ENCODE results near the gene HLA-DOB.

HLA-DOB gene

GRCh38 chr6:32816746-32817204, at the start of gene HLA-DOB:
TSS of gene HLA-DOB (minus strand) at chr6:32817002. CDS start at chr6:32816951, 51 bp downstream.
- DNase-seq = no peak

DNA sequence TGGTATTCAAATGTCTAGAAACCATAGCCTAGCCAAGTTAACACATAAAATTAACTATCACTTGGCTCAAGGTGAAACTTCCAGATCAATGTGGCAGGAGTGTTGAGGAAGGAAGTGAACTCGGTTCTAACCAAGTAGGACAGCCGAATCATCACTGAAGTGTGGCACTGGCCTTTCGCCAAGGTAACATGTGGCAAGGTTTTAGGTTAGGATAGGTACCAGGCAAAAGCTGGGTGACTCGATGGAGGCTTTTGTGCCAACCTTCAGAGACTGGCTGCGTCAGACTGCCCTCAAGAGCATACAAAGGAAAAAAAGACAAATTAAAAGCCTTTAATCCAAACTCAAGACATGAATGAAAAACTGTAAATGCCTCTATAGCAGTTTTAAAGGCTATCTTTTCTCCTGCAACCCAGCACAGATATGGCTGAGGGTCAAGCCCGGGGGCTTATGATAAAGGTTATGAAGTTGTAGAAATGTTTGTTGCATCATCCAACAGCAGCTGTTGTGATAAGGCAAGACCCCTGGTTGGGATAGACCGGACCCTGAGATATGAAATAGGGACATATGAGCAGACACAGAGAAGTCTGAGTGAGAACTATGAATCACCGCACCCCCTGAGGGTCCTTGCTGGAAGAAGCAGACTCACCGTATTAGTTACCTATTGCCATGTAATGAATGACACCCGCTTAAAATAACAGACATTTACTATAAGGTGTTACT, 49.1 kb upstream of the HLA-DOB start:
- no peak for DNase-seq

- DNase-seq = no peak
These were observed 45.9 kb upstream of the HLA-DOB start for GRCh38 chr6:32862725-32863124.

- DNase-seq = no peak
These were observed 43.9 kb upstream of the HLA-DOB start for GRCh38 chr6:32860674-32861073.

- DNase-seq = no peak
These were observed 41.4 kb upstream of the HLA-DOB start for GRCh38 chr6:32858194-32858593.

- DNase-seq = no peak
These were observed 40.5 kb upstream of the HLA-DOB start for GRCh38 chr6:32857156-32857891.

DNA sequence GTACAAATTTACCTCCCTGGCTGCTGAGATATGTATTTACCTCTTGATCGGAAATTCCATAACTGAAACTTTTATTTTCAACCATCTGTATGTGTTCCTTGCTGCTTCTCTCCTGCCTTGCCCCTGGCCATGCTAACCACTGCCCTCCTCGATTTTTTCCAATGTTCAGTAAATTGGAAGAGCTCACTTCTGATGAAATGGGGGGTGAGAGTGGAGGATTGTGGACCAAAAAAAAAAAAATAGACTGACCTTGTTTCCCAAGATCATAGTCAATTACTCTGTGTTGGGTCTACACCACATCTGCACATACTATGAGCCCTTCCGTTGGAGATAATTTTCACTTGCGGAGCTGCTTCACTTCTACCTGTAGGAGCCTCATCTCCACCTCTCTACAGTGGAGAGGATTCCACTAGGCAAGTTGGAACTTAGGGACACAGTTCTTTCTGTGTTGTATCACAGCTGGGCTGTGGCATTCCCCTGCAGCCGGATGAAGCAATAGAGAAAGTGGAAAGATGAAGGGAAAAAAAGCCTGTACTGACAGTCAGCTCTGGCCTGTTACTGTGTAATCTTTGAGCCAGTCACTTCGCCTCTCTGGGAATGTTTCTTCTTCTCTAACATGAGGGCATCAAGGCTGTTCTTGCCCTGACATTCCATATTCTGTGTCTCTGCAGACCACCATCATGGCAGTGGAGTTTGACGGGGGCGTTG, 38.8 kb upstream of the HLA-DOB start:
- DNase-seq = no peak

DNA sequence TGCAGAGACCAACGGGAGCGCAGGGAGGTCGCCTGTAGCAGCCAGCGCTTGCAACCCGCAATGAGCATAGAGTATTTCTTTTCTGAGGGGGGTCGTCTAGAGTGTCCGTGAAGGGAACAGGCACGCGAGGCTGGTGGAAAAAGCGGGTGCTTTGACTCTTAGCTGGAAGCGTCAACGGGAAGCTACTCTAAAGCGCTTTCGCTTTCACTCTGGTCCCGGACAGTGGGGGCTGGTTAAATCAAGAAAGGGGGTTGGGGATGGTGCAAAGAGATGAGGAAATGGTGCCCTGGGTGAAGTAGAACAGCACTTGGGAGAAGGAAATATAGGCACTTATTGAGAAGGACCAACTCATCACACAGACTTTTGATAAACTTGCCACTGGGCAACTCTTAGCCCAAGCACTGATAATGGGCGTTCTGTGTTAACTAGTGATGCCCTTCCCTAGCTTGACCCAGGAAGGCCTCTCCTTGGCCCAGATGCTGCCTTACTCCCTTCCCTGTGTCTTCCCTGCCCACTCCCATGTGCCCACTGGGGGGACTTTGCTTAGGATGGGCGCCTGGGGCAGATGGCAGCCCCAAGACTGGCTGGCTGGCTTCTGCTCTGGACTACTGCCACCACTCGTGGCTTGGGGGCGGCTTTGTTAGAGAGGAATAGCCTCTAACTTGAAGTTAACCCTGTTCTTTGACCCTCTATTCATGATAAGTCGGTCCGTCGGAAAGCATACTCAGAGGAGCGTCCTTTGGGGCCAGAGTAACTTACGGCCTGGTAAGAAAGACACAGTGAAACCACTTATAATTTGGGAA, 37.8 kb upstream of the HLA-DOB start:
- DNase-seq = no peak

- DNase-seq = peak; percentile 89 to 90
These were observed 37.0 kb upstream of the HLA-DOB start, which contains the start of the genes PSMB9 and TAP1 for GRCh38 chr6:32853541-32854375. TSS of gene PSMB9 (plus strand) at chr6:32854192. CDS start at chr6:32854230, 38 bp downstream. TSS of gene TAP1 (minus strand) at chr6:32853704. CDS start at chr6:32853636, 68 bp downstream.

DNA sequence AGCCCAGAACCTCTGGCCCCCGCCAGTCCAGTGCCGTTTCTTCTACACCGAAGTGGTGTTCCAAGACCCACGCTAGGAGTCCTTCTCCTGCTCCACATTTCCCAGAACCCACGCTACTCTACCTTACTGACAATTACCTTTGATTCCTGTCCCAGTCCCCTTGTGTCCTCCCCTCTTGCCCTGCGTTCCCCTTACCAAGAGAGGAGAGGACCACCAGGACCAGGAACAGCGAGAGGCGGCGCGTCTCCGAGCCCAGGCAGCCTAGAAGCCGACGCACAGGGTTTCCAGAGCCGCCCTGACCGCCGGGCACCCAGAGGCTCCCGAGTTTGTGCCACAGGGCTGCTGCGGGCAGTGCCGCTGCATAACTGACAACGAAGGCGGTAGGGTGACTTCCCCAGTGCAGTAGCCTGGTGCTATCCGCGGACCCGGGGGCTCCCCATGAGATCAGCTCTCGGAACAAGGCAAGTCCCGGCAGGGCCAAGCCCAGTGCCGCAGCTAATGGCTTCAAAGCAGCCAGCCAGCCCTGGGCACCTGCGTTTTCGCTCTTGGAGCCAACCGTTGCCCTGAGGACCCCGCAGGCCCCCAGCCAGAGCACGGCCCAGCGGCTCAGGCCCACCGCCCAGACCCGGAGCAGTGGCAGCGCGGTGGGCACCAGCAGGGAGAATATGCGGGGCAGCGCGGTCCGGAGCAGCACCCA, 36.2 kb upstream of the HLA-DOB start:
- peak in 1 of 2 experiments; percentile 49 for DNase-seq

DNA sequence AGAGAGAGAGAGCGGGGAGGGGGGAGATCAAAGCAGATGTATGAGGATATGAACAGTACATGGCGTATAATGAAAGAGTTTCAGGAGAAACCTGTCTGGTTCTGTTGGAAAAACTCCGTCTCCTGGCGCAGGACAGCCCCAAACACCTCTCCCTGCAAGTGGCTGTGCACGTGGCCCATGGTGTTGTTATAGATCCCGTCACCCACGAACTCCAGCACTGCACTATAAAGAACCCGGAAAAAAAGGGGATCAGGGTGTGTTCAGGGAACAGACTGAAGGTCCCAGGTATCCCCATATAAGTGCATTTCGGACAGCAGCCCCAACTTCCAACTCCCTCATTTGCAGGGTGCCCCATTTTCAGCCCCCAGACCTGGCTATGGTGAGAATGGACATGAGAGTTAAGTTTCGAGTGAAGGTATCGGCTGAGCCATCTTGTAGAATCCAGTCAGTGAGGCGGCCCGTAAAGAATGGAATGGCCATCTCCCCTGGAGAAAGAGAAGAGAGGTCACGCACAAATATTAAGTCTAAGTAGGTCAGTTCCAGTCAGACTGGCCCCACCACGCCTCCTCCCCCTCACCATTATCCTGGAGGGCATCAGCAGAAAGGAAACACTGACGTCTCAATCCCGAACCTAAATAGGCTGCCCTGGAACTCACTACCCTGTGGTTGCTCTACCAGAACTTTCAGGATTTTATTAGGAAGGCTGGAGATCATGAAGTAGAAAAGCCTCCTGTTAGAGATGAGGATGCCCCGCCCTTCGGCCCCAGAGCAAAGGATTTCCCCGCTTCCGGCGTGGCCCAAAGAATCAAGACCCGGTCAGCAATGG, 35.4 kb upstream of the HLA-DOB start:
- no peak for DNase-seq

DNA sequence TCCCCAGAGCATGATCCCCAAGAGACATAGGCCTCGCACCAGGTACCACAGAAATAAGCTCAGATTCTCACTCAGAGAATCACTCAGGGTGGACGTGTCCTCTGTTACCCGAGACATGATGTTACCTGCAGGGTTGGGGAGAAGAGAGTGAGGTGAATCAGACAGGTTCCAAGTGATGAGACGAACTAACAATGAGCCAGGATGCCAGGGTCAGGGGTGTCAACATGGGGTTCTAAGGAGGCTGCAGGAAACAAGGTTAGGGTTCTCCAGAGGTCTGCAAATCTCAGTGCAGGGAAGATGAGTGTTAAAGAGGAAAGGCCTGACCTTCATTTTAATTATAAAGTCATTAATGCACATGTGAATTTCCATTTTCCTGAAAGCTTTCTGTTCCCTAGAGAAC, 34.2 kb upstream of the HLA-DOB start:
- DNase-seq = no peak

DNA sequence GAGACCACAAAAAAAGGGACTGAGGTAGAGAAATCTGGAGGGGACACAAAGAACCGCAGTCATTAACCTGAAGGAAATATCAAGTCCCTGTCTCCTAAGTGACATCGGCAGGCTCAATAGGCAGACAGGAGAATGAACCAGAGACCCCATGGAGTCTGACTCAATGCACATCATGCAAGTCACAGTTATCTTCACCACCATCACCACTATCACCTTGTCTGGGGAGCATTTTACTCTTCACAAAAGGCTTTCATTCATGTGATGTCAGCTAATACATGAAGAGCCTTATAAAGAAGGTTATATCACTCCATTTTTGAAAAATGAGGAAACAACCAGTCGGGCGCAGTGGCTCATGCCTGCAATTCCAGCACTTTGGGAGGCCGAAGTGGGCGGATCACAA, 32.3 kb upstream of the HLA-DOB start:
- DNase-seq = no peak

DNA sequence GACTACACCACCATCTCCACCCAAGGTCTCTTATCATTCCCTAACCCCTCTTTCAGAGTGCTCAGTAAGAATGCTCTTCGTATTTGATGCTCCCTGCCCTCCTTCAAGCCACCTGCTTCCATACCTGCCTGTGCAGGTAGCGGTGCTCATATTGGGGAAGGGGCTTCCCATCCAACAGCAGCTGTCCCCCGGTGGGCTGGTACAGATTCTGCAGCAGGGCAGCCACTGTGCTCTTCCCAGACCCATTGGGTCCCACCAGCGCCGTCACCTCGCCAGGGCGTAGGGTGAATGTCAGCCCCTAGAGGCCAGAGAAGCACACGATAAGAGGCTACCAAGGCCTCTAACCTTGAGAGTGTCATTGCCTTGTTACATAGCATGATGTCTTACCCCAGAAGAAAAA, 31.0 kb upstream of the HLA-DOB start:
- no peak for DNase-seq

DNA sequence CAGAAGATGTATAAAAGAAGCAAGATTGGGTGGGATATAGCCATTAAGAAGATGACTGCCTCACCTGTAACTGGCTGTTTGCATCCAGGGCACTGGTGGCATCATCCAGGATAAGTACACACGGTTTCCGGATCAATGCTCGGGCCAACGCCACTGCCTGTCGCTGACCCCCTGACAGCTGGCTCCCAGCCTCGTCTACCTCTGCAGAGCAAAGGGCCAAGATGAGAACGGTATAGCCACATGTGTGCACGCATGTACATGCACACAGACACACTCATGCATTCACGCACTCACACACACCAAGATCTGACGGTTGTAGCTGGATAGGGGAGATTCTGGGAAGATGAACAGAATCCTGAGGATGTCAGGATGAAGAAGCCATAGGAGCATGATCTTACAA, 30.2 kb upstream of the HLA-DOB start:
- DNase-seq = no peak

- no peak for DNase-seq
These were observed 28.6 kb upstream of the HLA-DOB start for GRCh38 chr6:32845384-32845884.

- no peak for DNase-seq
These were observed 28.1 kb upstream of the HLA-DOB start for GRCh38 chr6:32844839-32845383.

DNA sequence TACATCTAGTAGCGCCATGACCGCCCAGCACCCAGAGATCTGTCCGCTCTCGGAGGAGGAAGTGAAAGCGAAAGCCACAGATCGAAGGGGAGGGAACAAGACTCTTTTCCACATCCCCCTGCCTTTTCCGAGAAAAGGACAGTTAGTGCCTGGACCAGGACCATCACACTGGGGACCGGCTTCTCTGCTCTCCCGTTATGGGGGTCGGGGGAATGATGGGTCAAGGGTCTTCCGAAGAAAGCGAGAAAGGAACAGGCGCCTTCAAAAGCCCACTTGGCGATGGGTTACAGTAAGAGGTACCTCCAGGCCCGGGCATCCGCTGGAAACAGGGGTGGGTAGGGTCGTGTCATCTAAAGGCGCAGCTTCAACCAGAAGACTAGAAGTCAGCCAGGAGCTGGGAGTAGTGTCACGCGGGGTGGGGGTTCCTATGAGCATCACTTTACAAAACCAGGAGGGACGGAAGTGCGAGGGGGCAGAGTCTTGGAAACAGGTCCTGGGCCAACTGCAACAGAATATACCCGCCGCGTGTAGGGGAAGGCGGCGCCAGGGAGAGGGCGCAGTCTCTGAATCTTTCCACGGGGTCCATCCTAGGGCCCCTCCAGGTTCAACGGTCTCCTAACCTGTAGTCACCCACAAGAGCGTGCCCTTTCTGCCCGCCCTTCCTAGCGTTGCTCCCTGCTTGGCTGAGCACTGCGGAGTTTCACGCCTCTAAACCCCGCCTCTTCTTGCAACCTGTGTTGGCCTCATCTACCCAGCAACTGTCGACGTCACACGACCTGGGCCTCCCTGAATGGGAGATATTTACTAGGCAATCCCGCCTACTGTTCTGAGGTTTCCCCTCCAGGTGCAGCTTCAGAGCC, 27.4 kb upstream of the HLA-DOB start, which contains the start of gene PSMB8:
Gene PSMB8 (minus strand): TSS at position 69 of the 860 bp plus-strand sequence. CDS start 51 bp downstream, at position 18.
- DNase-seq = peak; percentile 90 to 92

Measured in NCI-H187 (cell line).